Prostate gland (tissue), 2 donors: ENCODE results near the gene RASGRP1.

Experiments used
- CTCF ChIP-seq, 4 experiments: fragments of 200-600 bp in 2 of 4; fragments of 450-650 bp in 2 of 4; sonication (generic) in 2 of 4; IDR thresholded peaks; 1 replicate in 3 of 4; 2 replicates in 1 of 4; pipeline ENCODE4 v1.5.1; 2016 to 2019; ENCODE audit warnings: antibody characterized with exemption in 4 of 4, mild to moderate bottlenecking in 2 of 4, moderate library complexity in 2 of 4
- POLR2AphosphoS5 ChIP-seq: sonication (generic); formaldehyde crosslinking; IDR thresholded peaks from one replicate; pipeline ENCODE4 v1.6.1; 2017; ENCODE audit warnings: antibody characterized with exemption

GRCh38 chr15:38512901-38513300 lies 51.7 kb downstream of the RASGRP1 start:
- TF ChIP-seq CTCF (IDR thresholded peaks at IDR 0.05) (no peak), POLR2AphosphoS5 (no peak)
